Renal cortex interstitium (tissue), 3 donors: ENCODE measurements around the gene HIVEP3. TPM values are rescaled to one million over a fixed set of nuclear protein-coding genes. Genes with fewer than 3 reads are reported as not detected.

ENCODE experiments used
- polyA plus RNA-seq, 3 donors: library from polyadenylated mRNA; unstranded; fragments of 120-200 nt; gene quantifications; one replicate each; pipeline ENCODE4 v1.2.1, GENCODE V29; 2013; ENCODE audit not compliant: insufficient read length in 3 of 3

The HIVEP3 gene
- polyA plus RNA-seq, 3 donors, result 3.4 to 4.6 (median 4.1) TPM

Other genes with a start within 250 kb of the HIVEP3 start
- not detected for gene GUCA2B, start 234.5 kb upstream of the HIVEP3 start, polyA plus RNA-seq
- gene GUCA2A, start 245.8 kb upstream of the HIVEP3 start, polyA plus RNA-seq, result not detected